GM23338 (cell line): ENCODE data around the gene PRDM5. TPM values are rescaled to one million over a fixed set of nuclear protein-coding genes. Genes with fewer than 3 reads are reported as not detected.

Source experiments
- ATAC-seq: fragments of 200-7000 bp; cut with Tn5 transposase; 3 replicates; pipeline ENCODE4 v1.9.1; 2020
- DNase-seq: peaks from one replicate; pipeline ENCODE4 v3.0.0-alpha.2; 2015; ENCODE audit warnings: low spot score
- H2AFZ ChIP-seq: fragments of 200-600 bp; sonication (generic); 2 replicates; pipeline ENCODE4 v1.8.0; 2016; ENCODE audit warnings: antibody characterized with exemption, mild to moderate bottlenecking, moderate library complexity
- H3F3A ChIP-seq: fragments of 200-600 bp; sonication (generic); replicated peaks from 2 replicates; pipeline ENCODE4 v1.8.0; 2017; ENCODE audit warnings: antibody characterized with exemption, mixed run types, low read depth
- H3K27ac ChIP-seq: fragments of 200-600 bp; sonication (generic); 2 replicates; pipeline ENCODE4 v1.6.1; 2016; ENCODE audit warnings: low read depth
- H3K27me3 ChIP-seq: fragments of 200-600 bp; sonication (generic); 2 replicates; pipeline ENCODE4 v1.8.0; 2016; ENCODE audit warnings: mild to moderate bottlenecking, mixed run types, moderate library complexity; ENCODE audit not compliant: insufficient read depth
- H3K36me3 ChIP-seq: fragments of 200-600 bp; sonication (generic); 2 replicates; pipeline ENCODE4 v1.8.0; 2016; ENCODE audit warnings: mild to moderate bottlenecking; ENCODE audit not compliant: insufficient read depth
- H3K4me1 ChIP-seq: fragments of 200-600 bp; sonication (generic); 2 replicates; pipeline ENCODE4 v1.8.0; 2016; ENCODE audit warnings: mild to moderate bottlenecking, moderate library complexity; ENCODE audit not compliant: insufficient read depth
- H3K4me2 ChIP-seq: fragments of 200-600 bp; sonication (generic); 2 replicates; pipeline ENCODE4 v1.7.1; 2017; ENCODE audit warnings: mixed run types
- H3K4me3 ChIP-seq: fragments of 200-600 bp; sonication (generic); 2 replicates; pipeline ENCODE4 v1.6.1; 2016; ENCODE audit warnings: mixed run types
- H3K79me2 ChIP-seq: fragments of 200-600 bp; sonication (generic); replicated peaks from 2 replicates; pipeline ENCODE4 v1.8.0; 2017; ENCODE audit warnings: mild to moderate bottlenecking; ENCODE audit not compliant: insufficient read depth
- H3K9me2 ChIP-seq: fragments of 200-600 bp; sonication (generic); 2 replicates; pipeline ENCODE4 v1.8.0; 2017; ENCODE audit not compliant: insufficient read depth
- H4K20me1 ChIP-seq: fragments of 200-600 bp; sonication (generic); replicated peaks from 2 replicates; pipeline ENCODE4 v1.8.0; 2017; ENCODE audit warnings: mild to moderate bottlenecking; ENCODE audit not compliant: insufficient read depth
- H3K27ac Mint-ChIP-seq: 2 replicates; pipeline ENCODE4 v1.8.0; 2020; ENCODE audit warnings: inconsistent platforms, mild to moderate bottlenecking, moderate library complexity, mixed read lengths
- H3K27me3 Mint-ChIP-seq: 3 replicates; pipeline ENCODE4 v1.8.0; 2022; ENCODE audit warnings: low read depth, mild to moderate bottlenecking, moderate library complexity, mixed read lengths, inconsistent platforms; ENCODE audit not compliant: insufficient read depth, poor library complexity
- H3K36me3 Mint-ChIP-seq: 3 replicates; pipeline ENCODE4 v1.8.0; 2021; ENCODE audit warnings: low read depth, mild to moderate bottlenecking, inconsistent platforms, moderate library complexity, mixed read lengths
- H3K4me1 Mint-ChIP-seq: 3 replicates; pipeline ENCODE4 v1.8.0; 2020; ENCODE audit warnings: mild to moderate bottlenecking, inconsistent platforms, mixed read lengths
- H3K4me3 Mint-ChIP-seq: 3 replicates; pipeline ENCODE4 v1.8.0; 2021; ENCODE audit warnings: moderate library complexity, mild to moderate bottlenecking, inconsistent platforms, mixed read lengths
- H3K9me3 Mint-ChIP-seq: 3 replicates; pipeline ENCODE4 v1.8.0; 2020; ENCODE audit warnings: moderate library complexity, mild to moderate bottlenecking, inconsistent platforms, mixed read lengths
- CREB1 ChIP-seq: fragments of 250-450 bp; sonication (Bioruptor Pico); IDR thresholded peaks from 2 replicates; pipeline ENCODE4 v1.5.0; 2020; ENCODE audit warnings: low read depth, mild to moderate bottlenecking, moderate library complexity
- EZH2 ChIP-seq: fragments of 200-600 bp; sonication (generic); IDR thresholded peaks from one replicate; pipeline ENCODE4 v1.8.0; 2017; ENCODE audit warnings: antibody characterized with exemption, mild to moderate bottlenecking, low read depth; ENCODE audit not compliant: unreplicated experiment
- EZH2phosphoT487 ChIP-seq: fragments of 200-600 bp; sonication (generic); IDR thresholded peaks from one replicate; pipeline ENCODE4 v1.8.1; 2018; ENCODE audit warnings: antibody characterized with exemption; ENCODE audit not compliant: unreplicated experiment
- JUNB ChIP-seq: IDR thresholded peaks from one replicate; pipeline ENCODE4 v1.6.1; 2016; ENCODE audit warnings: antibody characterized with exemption; ENCODE audit not compliant: unreplicated experiment
- NANOG ChIP-seq: IDR thresholded peaks from 2 replicates; pipeline ENCODE4 v1.6.1; 2016; ENCODE audit warnings: antibody characterized with exemption, borderline replicate concordance
- POLR2AphosphoS5 ChIP-seq: IDR thresholded peaks from 2 replicates; pipeline ENCODE4 v1.6.1; 2016; ENCODE audit warnings: antibody characterized with exemption, low read depth
- STAT1 ChIP-seq: IDR thresholded peaks from one replicate; pipeline ENCODE4 v1.6.1; 2016; ENCODE audit warnings: antibody characterized with exemption; ENCODE audit not compliant: unreplicated experiment
- ZNF114 ChIP-seq: fragments of 250-450 bp; sonication (Bioruptor Pico); IDR thresholded peaks from 2 replicates; pipeline ENCODE4 v1.5.0; 2020; ENCODE audit warnings: mild to moderate bottlenecking, moderate library complexity
- ZNF331 ChIP-seq: fragments of 250-450 bp; sonication (Bioruptor Pico); IDR thresholded peaks from 2 replicates; pipeline ENCODE4 v1.5.0; 2020; ENCODE audit warnings: low read depth, mild to moderate bottlenecking, moderate library complexity
- polyA plus RNA-seq: library from polyadenylated mRNA; unstranded; fragments of >200 nt; fragmentation: Nextera tagmentation; extraction: Ambion mirVana; gene quantifications from 2 replicates; pipeline ENCODE4 v1.2.1, GENCODE V29; 2016
- total RNA-seq: library from RNA; depleted of rRNA; stranded (reverse); fragments of >200 nt; shearing (Covaris generic); gene quantifications from 2 replicates; pipeline ENCODE4 v1.2.3, GENCODE V29; 2014
- TF ChIP-seq, protein P1 (sequence below), 2 experiments: fragments of 200-600 bp in 1 of 2; sonication (generic) in 1 of 2; conservative IDR thresholded peaks; 2 replicates each; pipeline versions ENCODE4 v1.5.1 to v1.6.1; 2016 to 2017; ENCODE audit warnings: antibody characterized with exemption in 2 of 2, low read depth in 2 of 2, mild to moderate bottlenecking in 2 of 2, moderate library complexity in 1 of 2
- TF ChIP-seq, protein P2 (sequence below): IDR thresholded peaks from one replicate; pipeline ENCODE4 v1.6.1; 2018; ENCODE audit warnings: antibody characterized with exemption; ENCODE audit not compliant: unreplicated experiment
- TF ChIP-seq, protein P3 (sequence below): fragments of 250-450 bp; sonication (Bioruptor Pico); IDR thresholded peaks from 2 replicates; pipeline ENCODE4 v1.5.0; 2020; ENCODE audit warnings: mild to moderate bottlenecking, moderate library complexity
- TF ChIP-seq, protein P4 (sequence below): IDR thresholded peaks from 2 replicates; pipeline ENCODE4 v1.6.1; 2016; ENCODE audit warnings: antibody characterized with exemption

The PRDM5 gene
- total and polyA plus RNA-seq, 2 experiments from 2014 or later, result 11.2 to 40.4 TPM

DNA sequence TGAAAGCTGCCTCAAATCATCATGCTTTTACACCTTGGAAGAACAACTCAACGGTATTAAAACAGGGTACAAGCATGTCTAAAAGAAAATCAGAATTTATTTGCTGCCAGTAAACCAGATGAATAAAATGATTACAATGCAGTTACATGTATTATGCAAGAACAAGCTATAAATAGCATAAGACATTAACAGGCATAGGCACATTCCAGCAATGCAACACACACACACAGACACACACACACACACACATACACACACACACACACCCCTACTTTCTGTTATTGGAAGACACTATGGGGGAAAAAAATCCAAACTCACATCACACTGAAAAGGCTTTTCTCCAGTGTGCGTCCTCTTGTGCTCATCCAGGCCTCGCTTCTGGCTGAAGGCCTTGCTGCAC, 212.5 kb downstream of the PRDM5 start:
- Histone ChIP-seq H3K9me2 (no peaks in the 10 kb centered on the region), H3K36me3 (no peaks in the 10 kb centered on the region), H3F3A (no peaks in the 10 kb centered on the region), H3K27me3 (no peaks in the 10 kb centered on the region), H3K4me1 (no peaks in the 10 kb centered on the region), H2AFZ (no peak overlapping the region), H3K4me3 (no peak overlapping the region), H3K4me2 (no peak overlapping the region), H3K27ac (no peak overlapping the region), H4K20me1 (no peaks in the 10 kb centered on the region), H3K79me2 (no peaks in the 10 kb centered on the region)
- peaks cover 5% of the 10 kb centered on the region; the same call in 1 of the 3 replicates for H3K36me3 Mint-ChIP-seq
- peaks cover 3% of the 10 kb centered on the region; the same call in 2 of the 3 replicates for H3K4me1 Mint-ChIP-seq
- H3K27ac Mint-ChIP-seq, result no peak overlapping the region
- H3K9me3 Mint-ChIP-seq, result no peaks in the 10 kb centered on the region; the same call in 2 of the 3 replicates
- TF ChIP-seq POLR2AphosphoS5 (no peak), ZNF331 (CRISPR knock-in tag) (no peak), JUNB (no peak), CREB1 (CRISPR knock-in tag) (no peak), STAT1 (no peak), EZH2 (no peak), ZNF114 (no peak), NANOG (no peak), EZH2phosphoT487 (no peak)
- TF ChIP-seq, protein P1, sequence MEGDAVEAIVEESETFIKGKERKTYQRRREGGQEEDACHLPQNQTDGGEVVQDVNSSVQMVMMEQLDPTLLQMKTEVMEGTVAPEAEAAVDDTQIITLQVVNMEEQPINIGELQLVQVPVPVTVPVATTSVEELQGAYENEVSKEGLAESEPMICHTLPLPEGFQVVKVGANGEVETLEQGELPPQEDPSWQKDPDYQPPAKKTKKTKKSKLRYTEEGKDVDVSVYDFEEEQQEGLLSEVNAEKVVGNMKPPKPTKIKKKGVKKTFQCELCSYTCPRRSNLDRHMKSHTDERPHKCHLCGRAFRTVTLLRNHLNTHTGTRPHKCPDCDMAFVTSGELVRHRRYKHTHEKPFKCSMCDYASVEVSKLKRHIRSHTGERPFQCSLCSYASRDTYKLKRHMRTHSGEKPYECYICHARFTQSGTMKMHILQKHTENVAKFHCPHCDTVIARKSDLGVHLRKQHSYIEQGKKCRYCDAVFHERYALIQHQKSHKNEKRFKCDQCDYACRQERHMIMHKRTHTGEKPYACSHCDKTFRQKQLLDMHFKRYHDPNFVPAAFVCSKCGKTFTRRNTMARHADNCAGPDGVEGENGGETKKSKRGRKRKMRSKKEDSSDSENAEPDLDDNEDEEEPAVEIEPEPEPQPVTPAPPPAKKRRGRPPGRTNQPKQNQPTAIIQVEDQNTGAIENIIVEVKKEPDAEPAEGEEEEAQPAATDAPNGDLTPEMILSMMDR (conservative IDR thresholded peaks at IDR 0.05; ENCODE audit: low read depth in 2 of 2), result no peak
- TF ChIP-seq, protein P2, sequence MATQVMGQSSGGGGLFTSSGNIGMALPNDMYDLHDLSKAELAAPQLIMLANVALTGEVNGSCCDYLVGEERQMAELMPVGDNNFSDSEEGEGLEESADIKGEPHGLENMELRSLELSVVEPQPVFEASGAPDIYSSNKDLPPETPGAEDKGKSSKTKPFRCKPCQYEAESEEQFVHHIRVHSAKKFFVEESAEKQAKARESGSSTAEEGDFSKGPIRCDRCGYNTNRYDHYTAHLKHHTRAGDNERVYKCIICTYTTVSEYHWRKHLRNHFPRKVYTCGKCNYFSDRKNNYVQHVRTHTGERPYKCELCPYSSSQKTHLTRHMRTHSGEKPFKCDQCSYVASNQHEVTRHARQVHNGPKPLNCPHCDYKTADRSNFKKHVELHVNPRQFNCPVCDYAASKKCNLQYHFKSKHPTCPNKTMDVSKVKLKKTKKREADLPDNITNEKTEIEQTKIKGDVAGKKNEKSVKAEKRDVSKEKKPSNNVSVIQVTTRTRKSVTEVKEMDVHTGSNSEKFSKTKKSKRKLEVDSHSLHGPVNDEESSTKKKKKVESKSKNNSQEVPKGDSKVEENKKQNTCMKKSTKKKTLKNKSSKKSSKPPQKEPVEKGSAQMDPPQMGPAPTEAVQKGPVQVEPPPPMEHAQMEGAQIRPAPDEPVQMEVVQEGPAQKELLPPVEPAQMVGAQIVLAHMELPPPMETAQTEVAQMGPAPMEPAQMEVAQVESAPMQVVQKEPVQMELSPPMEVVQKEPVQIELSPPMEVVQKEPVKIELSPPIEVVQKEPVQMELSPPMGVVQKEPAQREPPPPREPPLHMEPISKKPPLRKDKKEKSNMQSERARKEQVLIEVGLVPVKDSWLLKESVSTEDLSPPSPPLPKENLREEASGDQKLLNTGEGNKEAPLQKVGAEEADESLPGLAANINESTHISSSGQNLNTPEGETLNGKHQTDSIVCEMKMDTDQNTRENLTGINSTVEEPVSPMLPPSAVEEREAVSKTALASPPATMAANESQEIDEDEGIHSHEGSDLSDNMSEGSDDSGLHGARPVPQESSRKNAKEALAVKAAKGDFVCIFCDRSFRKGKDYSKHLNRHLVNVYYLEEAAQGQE, result no peak
- TF ChIP-seq, protein P3, sequence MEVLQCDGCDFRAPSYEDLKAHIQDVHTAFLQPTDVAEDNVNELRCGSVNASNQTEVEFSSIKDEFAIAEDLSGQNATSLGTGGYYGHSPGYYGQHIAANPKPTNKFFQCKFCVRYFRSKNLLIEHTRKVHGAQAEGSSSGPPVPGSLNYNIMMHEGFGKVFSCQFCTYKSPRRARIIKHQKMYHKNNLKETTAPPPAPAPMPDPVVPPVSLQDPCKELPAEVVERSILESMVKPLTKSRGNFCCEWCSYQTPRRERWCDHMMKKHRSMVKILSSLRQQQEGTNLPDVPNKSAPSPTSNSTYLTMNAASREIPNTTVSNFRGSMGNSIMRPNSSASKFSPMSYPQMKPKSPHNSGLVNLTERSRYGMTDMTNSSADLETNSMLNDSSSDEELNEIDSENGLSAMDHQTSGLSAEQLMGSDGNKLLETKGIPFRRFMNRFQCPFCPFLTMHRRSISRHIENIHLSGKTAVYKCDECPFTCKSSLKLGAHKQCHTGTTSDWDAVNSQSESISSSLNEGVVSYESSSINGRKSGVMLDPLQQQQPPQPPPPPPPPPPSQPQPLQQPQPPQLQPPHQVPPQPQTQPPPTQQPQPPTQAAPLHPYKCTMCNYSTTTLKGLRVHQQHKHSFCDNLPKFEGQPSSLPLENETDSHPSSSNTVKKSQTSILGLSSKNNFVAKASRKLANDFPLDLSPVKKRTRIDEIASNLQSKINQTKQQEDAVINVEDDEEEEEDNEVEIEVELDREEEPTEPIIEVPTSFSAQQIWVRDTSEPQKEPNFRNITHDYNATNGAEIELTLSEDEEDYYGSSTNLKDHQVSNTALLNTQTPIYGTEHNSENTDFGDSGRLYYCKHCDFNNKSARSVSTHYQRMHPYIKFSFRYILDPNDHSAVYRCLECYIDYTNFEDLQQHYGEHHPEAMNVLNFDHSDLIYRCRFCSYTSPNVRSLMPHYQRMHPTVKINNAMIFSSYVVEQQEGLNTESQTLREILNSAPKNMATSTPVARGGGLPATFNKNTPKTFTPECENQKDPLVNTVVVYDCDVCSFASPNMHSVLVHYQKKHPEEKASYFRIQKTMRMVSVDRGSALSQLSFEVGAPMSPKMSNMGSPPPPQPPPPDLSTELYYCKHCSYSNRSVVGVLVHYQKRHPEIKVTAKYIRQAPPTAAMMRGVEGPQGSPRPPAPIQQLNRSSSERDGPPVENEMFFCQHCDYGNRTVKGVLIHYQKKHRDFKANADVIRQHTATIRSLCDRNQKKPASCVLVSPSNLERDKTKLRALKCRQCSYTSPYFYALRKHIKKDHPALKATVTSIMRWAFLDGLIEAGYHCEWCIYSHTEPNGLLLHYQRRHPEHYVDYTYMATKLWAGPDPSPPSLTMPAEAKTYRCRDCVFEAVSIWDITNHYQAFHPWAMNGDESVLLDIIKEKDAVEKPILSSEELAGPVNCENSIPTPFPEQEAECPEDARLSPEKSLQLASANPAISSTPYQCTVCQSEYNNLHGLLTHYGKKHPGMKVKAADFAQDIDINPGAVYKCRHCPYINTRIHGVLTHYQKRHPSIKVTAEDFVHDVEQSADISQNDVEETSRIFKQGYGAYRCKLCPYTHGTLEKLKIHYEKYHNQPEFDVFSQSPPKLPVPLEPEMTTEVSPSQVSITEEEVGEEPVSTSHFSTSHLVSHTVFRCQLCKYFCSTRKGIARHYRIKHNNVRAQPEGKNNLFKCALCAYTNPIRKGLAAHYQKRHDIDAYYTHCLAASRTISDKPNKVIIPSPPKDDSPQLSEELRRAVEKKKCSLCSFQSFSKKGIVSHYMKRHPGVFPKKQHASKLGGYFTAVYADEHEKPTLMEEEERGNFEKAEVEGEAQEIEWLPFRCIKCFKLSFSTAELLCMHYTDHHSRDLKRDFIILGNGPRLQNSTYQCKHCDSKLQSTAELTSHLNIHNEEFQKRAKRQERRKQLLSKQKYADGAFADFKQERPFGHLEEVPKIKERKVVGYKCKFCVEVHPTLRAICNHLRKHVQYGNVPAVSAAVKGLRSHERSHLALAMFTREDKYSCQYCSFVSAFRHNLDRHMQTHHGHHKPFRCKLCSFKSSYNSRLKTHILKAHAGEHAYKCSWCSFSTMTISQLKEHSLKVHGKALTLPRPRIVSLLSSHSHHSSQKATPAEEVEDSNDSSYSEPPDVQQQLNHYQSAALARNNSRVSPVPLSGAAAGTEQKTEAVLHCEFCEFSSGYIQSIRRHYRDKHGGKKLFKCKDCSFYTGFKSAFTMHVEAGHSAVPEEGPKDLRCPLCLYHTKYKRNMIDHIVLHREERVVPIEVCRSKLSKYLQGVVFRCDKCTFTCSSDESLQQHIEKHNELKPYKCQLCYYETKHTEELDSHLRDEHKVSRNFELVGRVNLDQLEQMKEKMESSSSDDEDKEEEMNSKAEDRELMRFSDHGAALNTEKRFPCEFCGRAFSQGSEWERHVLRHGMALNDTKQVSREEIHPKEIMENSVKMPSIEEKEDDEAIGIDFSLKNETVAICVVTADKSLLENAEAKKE (CRISPR knock-in tag), result no peak
- TF ChIP-seq, protein P4, sequence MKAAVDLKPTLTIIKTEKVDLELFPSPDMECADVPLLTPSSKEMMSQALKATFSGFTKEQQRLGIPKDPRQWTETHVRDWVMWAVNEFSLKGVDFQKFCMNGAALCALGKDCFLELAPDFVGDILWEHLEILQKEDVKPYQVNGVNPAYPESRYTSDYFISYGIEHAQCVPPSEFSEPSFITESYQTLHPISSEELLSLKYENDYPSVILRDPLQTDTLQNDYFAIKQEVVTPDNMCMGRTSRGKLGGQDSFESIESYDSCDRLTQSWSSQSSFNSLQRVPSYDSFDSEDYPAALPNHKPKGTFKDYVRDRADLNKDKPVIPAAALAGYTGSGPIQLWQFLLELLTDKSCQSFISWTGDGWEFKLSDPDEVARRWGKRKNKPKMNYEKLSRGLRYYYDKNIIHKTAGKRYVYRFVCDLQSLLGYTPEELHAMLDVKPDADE, result no peak
- ATAC-seq, result no peak
- no peaks in the 10 kb centered on the region for H3K27me3 Mint-ChIP-seq
- H3K4me3 Mint-ChIP-seq, result no peak overlapping the region
- DNase-seq, result no peak
